Gastroesophageal sphincter (tissue), 3 donors: ENCODE results near the gene UGCG.

Experiments used
- POLR2A ChIP-seq, 2 donors: fragments of 450-650 bp; IDR thresholded peaks; one replicate each; pipeline ENCODE4 v1.6.1; 2017; ENCODE audit warnings: antibody characterized with exemption in 2 of 2, mild to moderate bottlenecking in 2 of 2, moderate library complexity in 1 of 2
- POLR2AphosphoS5 ChIP-seq: sonication (generic); formaldehyde crosslinking; IDR thresholded peaks from one replicate; pipeline ENCODE4 v1.6.1; 2017; ENCODE audit warnings: antibody characterized with exemption
- TF ChIP-seq, protein P1 (sequence below), 4 experiments: fragments of 200-600 bp in 2 of 4; fragments of 450-650 bp in 2 of 4; sonication (generic) in 1 of 4; IDR thresholded peaks; one replicate each; pipeline ENCODE4 v1.5.1; 2017 to 2019; ENCODE audit warnings: antibody characterized with exemption in 4 of 4, mild to moderate bottlenecking in 2 of 4, moderate library complexity in 2 of 4

GRCh38 chr9:111949919-111950318 lies 53.3 kb downstream of the UGCG start:
- TF ChIP-seq, protein P1, sequence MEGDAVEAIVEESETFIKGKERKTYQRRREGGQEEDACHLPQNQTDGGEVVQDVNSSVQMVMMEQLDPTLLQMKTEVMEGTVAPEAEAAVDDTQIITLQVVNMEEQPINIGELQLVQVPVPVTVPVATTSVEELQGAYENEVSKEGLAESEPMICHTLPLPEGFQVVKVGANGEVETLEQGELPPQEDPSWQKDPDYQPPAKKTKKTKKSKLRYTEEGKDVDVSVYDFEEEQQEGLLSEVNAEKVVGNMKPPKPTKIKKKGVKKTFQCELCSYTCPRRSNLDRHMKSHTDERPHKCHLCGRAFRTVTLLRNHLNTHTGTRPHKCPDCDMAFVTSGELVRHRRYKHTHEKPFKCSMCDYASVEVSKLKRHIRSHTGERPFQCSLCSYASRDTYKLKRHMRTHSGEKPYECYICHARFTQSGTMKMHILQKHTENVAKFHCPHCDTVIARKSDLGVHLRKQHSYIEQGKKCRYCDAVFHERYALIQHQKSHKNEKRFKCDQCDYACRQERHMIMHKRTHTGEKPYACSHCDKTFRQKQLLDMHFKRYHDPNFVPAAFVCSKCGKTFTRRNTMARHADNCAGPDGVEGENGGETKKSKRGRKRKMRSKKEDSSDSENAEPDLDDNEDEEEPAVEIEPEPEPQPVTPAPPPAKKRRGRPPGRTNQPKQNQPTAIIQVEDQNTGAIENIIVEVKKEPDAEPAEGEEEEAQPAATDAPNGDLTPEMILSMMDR (IDR thresholded peaks at IDR 0.05), result no peak
- TF ChIP-seq POLR2A (IDR thresholded peaks at IDR 0.05) (no peak), POLR2AphosphoS5 (no peak)
